Smooth muscle cell (in vitro differentiated cells): ENCODE results near the gene BAG5. TPM values are rescaled to one million over a fixed set of nuclear protein-coding genes. Genes with fewer than 3 reads are reported as not detected.
A peak's percentile ranks its signal among the peaks of the same experiment; 100 is the strongest.

Experiments used
- DNase-seq: peaks from one replicate; lab custom pipeline; 2025; ENCODE audit not compliant: unreplicated experiment; lab: John Stamatoyannopoulos, UW
- H2AFZ ChIP-seq: fragments of 200-600 bp; sonication (generic); 2 replicates; pipeline ENCODE4 v1.6.0; 2016; ENCODE audit warnings: antibody characterized with exemption, low read depth, mild to moderate bottlenecking
- H3F3A ChIP-seq: fragments of 200-600 bp; sonication (generic); 2 replicates; pipeline ENCODE4 v1.6.0; 2017; ENCODE audit warnings: antibody characterized with exemption, low read depth
- H3K27ac ChIP-seq: fragments of 200-600 bp; sonication (generic); 2 replicates; pipeline ENCODE4 v1.5.1; 2016; ENCODE audit warnings: low read depth, mild to moderate bottlenecking
- H3K27me3 ChIP-seq: fragments of 200-600 bp; sonication (generic); 2 replicates; pipeline ENCODE4 v1.6.1; 2016; ENCODE audit warnings: low read depth, mild to moderate bottlenecking
- H3K36me3 ChIP-seq: fragments of 200-600 bp; sonication (generic); 2 replicates; pipeline ENCODE4 v1.5.1; 2016; ENCODE audit warnings: low read depth
- H3K4me1 ChIP-seq: fragments of 200-600 bp; sonication (generic); 2 replicates; pipeline ENCODE4 v1.5.1; 2016; ENCODE audit warnings: low read depth
- H3K4me2 ChIP-seq: fragments of 200-600 bp; sonication (generic); 2 replicates; pipeline ENCODE4 v1.6.0; 2016; ENCODE audit warnings: mild to moderate bottlenecking
- H3K4me3 ChIP-seq: fragments of 200-600 bp; sonication (generic); 2 replicates; pipeline ENCODE4 v1.5.1; 2016; ENCODE audit warnings: mild to moderate bottlenecking
- H3K79me2 ChIP-seq: fragments of 200-600 bp; sonication (generic); 2 replicates; pipeline ENCODE4 v1.6.0; 2016; ENCODE audit warnings: low read depth, mild to moderate bottlenecking
- H3K9ac ChIP-seq: fragments of 200-600 bp; sonication (generic); 2 replicates; pipeline ENCODE4 v1.6.0; 2016; ENCODE audit warnings: low read depth
- H3K9me3 ChIP-seq: fragments of 200-600 bp; sonication (generic); replicated peaks from 2 replicates; pipeline ENCODE4 v1.5.1; 2016; ENCODE audit warnings: low read depth
- H4K20me1 ChIP-seq: fragments of 200-600 bp; sonication (generic); 2 replicates; pipeline ENCODE4 v1.6.0; 2016; ENCODE audit warnings: low read depth
- CTCF ChIP-seq: fragments of 200-600 bp; sonication (generic); IDR thresholded peaks from 2 replicates; pipeline ENCODE4 v1.5.1; 2017; ENCODE audit warnings: borderline replicate concordance, mild to moderate bottlenecking, antibody characterized with exemption; ENCODE audit not compliant: insufficient read depth, poor library complexity, severe bottlenecking
- whole genome bisulfite sequencing: methylation state at CpG from one replicate; pipeline ENCODE4 v1.1.7; 2016; ENCODE audit warnings: low lambda C conversion rate; 5-methylcytosine and 5-hydroxymethylcytosine counted together
- polyA plus RNA-seq: library from polyadenylated mRNA; unstranded; fragments of >200 nt; fragmentation: Nextera tagmentation; extraction: Ambion mirVana; gene quantifications from 2 replicates; pipeline ENCODE4 v1.2.1, GENCODE V29; 2016
- total RNA-seq: library from RNA; depleted of rRNA; stranded (reverse); fragments of >200 nt; gene quantifications from 2 replicates; pipeline ENCODE4 v1.2.3, GENCODE V29; 2014

The BAG5 gene
- total and polyA plus RNA-seq, 2 experiments from 2014 or later, result 13.4 to 31.1 TPM

GRCh38 chr14:103578401-103579075 lies 16.1 kb upstream of the BAG5 start:
- Histone ChIP-seq H3K79me2 (peaks cover 11% of the 10 kb centered on the region), H4K20me1 (peaks cover 36% of the 10 kb centered on the region), H3K36me3 (no peaks in the 10 kb centered on the region), H3K4me2 (no peak overlapping the region), H3K4me3 (no peak overlapping the region), H3K4me1 (peaks cover 6% of the 10 kb centered on the region), H2AFZ (no peak overlapping the region), H3K27ac (peak overlapping the region; percentile 86), H3K9ac (no peak overlapping the region), H3F3A (peaks cover 15% of the 10 kb centered on the region), H3K9me3 (no peaks in the 10 kb centered on the region), H3K27me3 (no peaks in the 10 kb centered on the region)
- no peak for DNase-seq
- TF ChIP-seq CTCF, result no peak
- 86% methylated on average over 12 of the region's 12 CpGs for WGBS

GRCh38 chr14:103576371-103577024 lies 14.0 kb upstream of the BAG5 start:
- DNase-seq, result peak; percentile 54
- H3K27ac ChIP-seq, result peak overlapping the region; percentile 86
- H3K79me2 ChIP-seq, result peaks cover 30% of the 10 kb centered on the region
- H3K36me3 ChIP-seq, result no peaks in the 10 kb centered on the region
- H3K4me1 ChIP-seq, result peaks cover 6% of the 10 kb centered on the region
- no peaks in the 10 kb centered on the region for H3K27me3 ChIP-seq
- H3K4me3 ChIP-seq, result no peak overlapping the region
- no peak for TF ChIP-seq CTCF
- WGBS, result 19% methylated on average over 9 of the region's 9 CpGs
- no peak overlapping the region for H2AFZ ChIP-seq
- peak overlapping the region; percentile 38 for H3K9ac ChIP-seq
- H3K9me3 ChIP-seq, result no peaks in the 10 kb centered on the region
- H4K20me1 ChIP-seq, result peaks cover 41% of the 10 kb centered on the region
- H3F3A ChIP-seq, result peaks cover 15% of the 10 kb centered on the region
- H3K4me2 ChIP-seq, result peak overlapping the region; percentile 42

- Histone ChIP-seq H3K4me2 (no peak overlapping the region), H3K36me3 (no peaks in the 10 kb centered on the region), H3K4me3 (no peak overlapping the region), H3K27me3 (no peaks in the 10 kb centered on the region), H2AFZ (no peak overlapping the region), H3F3A (peaks cover 15% of the 10 kb centered on the region), H3K9me3 (no peaks in the 10 kb centered on the region), H3K27ac (no peak overlapping the region), H3K9ac (no peak overlapping the region), H3K4me1 (peaks cover 6% of the 10 kb centered on the region), H3K79me2 (peaks cover 46% of the 10 kb centered on the region), H4K20me1 (peaks cover 49% of the 10 kb centered on the region)
- 98% methylated on average over 18 of the region's 18 CpGs for WGBS
- no peak for TF ChIP-seq CTCF
- no peak for DNase-seq
These were observed 12.3 kb upstream of the BAG5 start for GRCh38 chr14:103574707-103575285.
